Activated CD4-positive, CD25-positive, alpha-beta regulatory T cell treated with anti-CD3 and anti-CD28 coated beads, Interleukin-2, amount 50 U/mL, for 72 hours (primary cell): ENCODE measurements around the gene KRTAP12-4.
"Not testable (repeated sequence)": the region's sequence is repeated elsewhere in the genome, so short reads cannot be mapped to it uniquely, and the experiment has no call there.

ENCODE experiments used
- DNase-seq: peaks from one replicate; pipeline ENCODE4 v3.0.0; 2021

KRTAP12-4 gene

GRCh38 chr21:44654576-44655175, at the start of gene KRTAP12-4:
Gene KRTAP12-4, minus strand, starts transcription at chr21:44654659. Its CDS starts 45 bp downstream, at chr21:44654614.
- DNase-seq: no peak

GRCh38 chr21:44703731-44704635, 49.5 kb upstream of the KRTAP12-4 start:
- peak; percentile 21 for DNase-seq

- peak; percentile 16 for DNase-seq
Measured at GRCh38 chr21:44702973-44703730, 48.7 kb upstream of the KRTAP12-4 start.

GRCh38 chr21:44702111-44702972, 47.9 kb upstream of the KRTAP12-4 start:
- DNase-seq: peak; percentile 25

GRCh38 chr21:44701541-44701940, 47.1 kb upstream of the KRTAP12-4 start:
- DNase-seq: no peak

- DNase-seq: no peak
Measured at GRCh38 chr21:44701023-44701400, 46.6 kb upstream of the KRTAP12-4 start.

GRCh38 chr21:44700101-44701022, 45.9 kb upstream of the KRTAP12-4 start:
- DNase-seq: peak; percentile 12

- no peak for DNase-seq
Measured at GRCh38 chr21:44699502-44700001, 45.1 kb upstream of the KRTAP12-4 start.

GRCh38 chr21:44697811-44698734, 43.6 kb upstream of the KRTAP12-4 start:
- DNase-seq: no peak

- not testable (repeated sequence) for DNase-seq
Measured at GRCh38 chr21:44697172-44697810, 42.8 kb upstream of the KRTAP12-4 start, which contains the start of gene KRTAP10-12. Gene KRTAP10-12, plus strand, starts transcription at chr21:44697172. Its CDS starts 30 bp downstream, at chr21:44697202.

GRCh38 chr21:44696572-44696971, 42.1 kb upstream of the KRTAP12-4 start:
- no peak for DNase-seq

- DNase-seq: no peak
Measured at GRCh38 chr21:44695641-44696040, 41.2 kb upstream of the KRTAP12-4 start.

GRCh38 chr21:44695184-44695583, 40.7 kb upstream of the KRTAP12-4 start:
- no peak for DNase-seq

GRCh38 chr21:44694776-44695175, 40.3 kb upstream of the KRTAP12-4 start:
- no peak for DNase-seq

GRCh38 chr21:44692798-44693512, 38.5 kb upstream of the KRTAP12-4 start:
- DNase-seq: no peak

- DNase-seq: no peak
Measured at GRCh38 chr21:44691686-44692085, 37.2 kb upstream of the KRTAP12-4 start.

GRCh38 chr21:44689740-44690139, 35.3 kb upstream of the KRTAP12-4 start:
- DNase-seq: not testable (repeated sequence)

GRCh38 chr21:44687671-44688070, 33.2 kb upstream of the KRTAP12-4 start:
- no peak for DNase-seq
